HG02884 (cell line): ENCODE measurements around the gene LRRC75A.
"Not testable (repeated sequence)": the region's sequence is repeated elsewhere in the genome, so short reads cannot be mapped to it uniquely, and the experiment has no call there.

Experiments
- ATAC-seq: cut with Tn5 transposase; IDR thresholded peaks from one replicate; pipeline ENCODE4 v1.9.1; 2021; ENCODE audit warnings: mild to moderate bottlenecking, moderate library complexity; ENCODE audit not compliant: unreplicated experiment

Gene LRRC75A

GRCh38 chr17:16407911-16408588 is 83.9 kb downstream of the LRRC75A start:
- ATAC-seq, result peak; percentile 86

- no peak for ATAC-seq
Measured at GRCh38 chr17:16406742-16407674, 85.0 kb downstream of the LRRC75A start.

GRCh38 chr17:16403847-16404246 is 88.1 kb downstream of the LRRC75A start:
- not testable (repeated sequence) for ATAC-seq

GRCh38 chr17:16398270-16399267 is 93.4 kb downstream of the LRRC75A start:
- peak; percentile 81 for ATAC-seq

- not testable (repeated sequence) for ATAC-seq
Measured at GRCh38 chr17:16396693-16397092, 95.3 kb downstream of the LRRC75A start.

- ATAC-seq, result not testable (repeated sequence)
Measured at GRCh38 chr17:16395887-16396286, 96.1 kb downstream of the LRRC75A start.

- ATAC-seq, result not testable (repeated sequence)
Measured at GRCh38 chr17:16392491-16392890, 99.5 kb downstream of the LRRC75A start.
